A673 (cell line): ENCODE measurements around the gene LHFPL2. TPM values are rescaled to one million over a fixed set of nuclear protein-coding genes. Genes with fewer than 3 reads are reported as not detected.

Experiments
- BruUV-seq: library from RNA; stranded (reverse); fragments of 400-500 nt; replicated peaks from 2 replicates; lab custom pipeline; 2021; lab: Mats Ljungman, UMichigan
- CTCF ChIA-PET: fragments of 300-600 bp; sonication (Branson Sonifier 250); formaldehyde crosslinking; loops from one replicate; lab custom pipeline; 2022; ENCODE audit warnings: antibody characterized with exemption; lab: Charles Lee
- POLR2A ChIA-PET: fragments of 300-600 bp; sonication (Branson Sonifier 250); formaldehyde crosslinking; loops from one replicate; lab custom pipeline; 2022; ENCODE audit warnings: antibody characterized with exemption; ENCODE audit not compliant: low non-redundant PET; lab: Charles Lee
- DNase-seq: peaks from one replicate; pipeline ENCODE4 v3.0.0-alpha.2; 2015; ENCODE audit warnings: low spot score
- H3K27ac ChIP-seq: fragments of 200-600 bp; sonication (generic); 2 replicates; pipeline ENCODE4 v1.5.1; 2016; ENCODE audit warnings: mixed run types, low read depth, mild to moderate bottlenecking, mixed read lengths, antibody characterized with exemption, low read length; ENCODE audit not compliant: poor library complexity, severe bottlenecking
- H3K27me3 ChIP-seq: fragments of 200-600 bp; sonication (generic); replicated peaks from 2 replicates; pipeline ENCODE4 v1.6.1; 2017; ENCODE audit warnings: mixed run types, low read depth, mild to moderate bottlenecking, mixed read lengths, antibody characterized with exemption, low read length; ENCODE audit not compliant: insufficient read depth, poor library complexity
- H3K36me3 ChIP-seq: fragments of 200-600 bp; sonication (generic); 2 replicates; pipeline ENCODE4 v1.6.1; 2016; ENCODE audit warnings: mixed run types, mild to moderate bottlenecking, mixed read lengths, antibody characterized with exemption, low read length; ENCODE audit not compliant: insufficient read depth, poor library complexity, severe bottlenecking
- H3K4me1 ChIP-seq: fragments of 200-600 bp; sonication (generic); 2 replicates; pipeline ENCODE4 v1.6.1; 2017; ENCODE audit warnings: mixed run types, mild to moderate bottlenecking, mixed read lengths, antibody characterized with exemption, low read length; ENCODE audit not compliant: insufficient read depth, poor library complexity, severe bottlenecking
- H3K4me3 ChIP-seq: fragments of 200-600 bp; sonication (generic); 2 replicates; pipeline ENCODE4 v1.5.1; 2016; ENCODE audit warnings: low read depth, mixed run types, mild to moderate bottlenecking, mixed read lengths, low read length; ENCODE audit not compliant: poor library complexity, severe bottlenecking
- H3K9me3 ChIP-seq: fragments of 200-600 bp; sonication (generic); 2 replicates; pipeline ENCODE4 v1.6.1; 2016; ENCODE audit warnings: mixed run types, low read depth, mild to moderate bottlenecking, mixed read lengths, antibody characterized with exemption, low read length; ENCODE audit not compliant: poor library complexity, severe bottlenecking
- CTCF ChIP-seq: fragments of 300-800, 200-600 bp; sonication (generic); conservative IDR thresholded peaks from 2 replicates; pipeline ENCODE4 v1.5.1; 2017; ENCODE audit warnings: low read depth, mild to moderate bottlenecking, antibody characterized with exemption, low read length, moderate library complexity, mixed read lengths
- EZH2 ChIP-seq: fragments of 200-600 bp; sonication (generic); IDR thresholded peaks from 2 replicates; pipeline ENCODE4 v1.6.1; 2017; ENCODE audit warnings: borderline replicate concordance, low read depth, mild to moderate bottlenecking, mixed read lengths, antibody characterized with exemption, low read length; ENCODE audit not compliant: poor library complexity, severe bottlenecking
- intact Hi-C: fragments of 100-400 bp; cut with micrococcal nuclease; formaldehyde crosslinking; loops from one replicate; pipeline ENCODE4 v1.10.0; 2022; ENCODE audit not compliant: unreplicated experiment
- total RNA-seq: library from RNA; stranded (reverse); gene quantifications from 2 replicates; pipeline ENCODE4 v1.2.3, GENCODE V29; 2021

Gene LHFPL2
- total RNA-seq, 1 experiment from 2014 or later, result 6.2 TPM

GRCh38 chr5:78651468-78651867 lies 2.9 kb upstream of the LHFPL2 start:
- H3K4me3 ChIP-seq, result no peak overlapping the region
- H3K27ac ChIP-seq, result no peak overlapping the region
- no peaks in the 10 kb centered on the region for H3K9me3 ChIP-seq
- no peak for DNase-seq
- BruUV-seq, result no TSS peak
- no peaks in the 10 kb centered on the region for H3K27me3 ChIP-seq
- no peaks in the 10 kb centered on the region for H3K36me3 ChIP-seq
- ChIA-PET CTCF (no interaction called here), POLR2A (no interaction called here)
- intact Hi-C loops, result no loop called here
- TF ChIP-seq CTCF (no peak), EZH2 (no peak)
- H3K4me1 ChIP-seq, result peaks cover 11% of the 10 kb centered on the region

GRCh38 chr5:78650531-78650930 lies 2.0 kb upstream of the LHFPL2 start:
- no peaks in the 10 kb centered on the region for H3K27me3 ChIP-seq
- no peaks in the 10 kb centered on the region for H3K36me3 ChIP-seq
- DNase-seq, result no peak
- H3K27ac ChIP-seq, result no peak overlapping the region
- ChIA-PET CTCF (no interaction called here), POLR2A (no interaction called here)
- intact Hi-C loops, result no loop called here
- H3K4me1 ChIP-seq, result peaks cover 11% of the 10 kb centered on the region
- no peaks in the 10 kb centered on the region for H3K9me3 ChIP-seq
- BruUV-seq, result no TSS peak
- H3K4me3 ChIP-seq, result no peak overlapping the region
- TF ChIP-seq CTCF (no peak), EZH2 (no peak)

GRCh38 chr5:78649861-78650496 lies 1.4 kb upstream of the LHFPL2 start:
- DNase-seq, result no peak
- peaks cover 11% of the 10 kb centered on the region for H3K4me1 ChIP-seq
- no peak overlapping the region for H3K27ac ChIP-seq
- BruUV-seq, result no TSS peak
- no peaks in the 10 kb centered on the region for H3K9me3 ChIP-seq
- TF ChIP-seq CTCF (no peak), EZH2 (no peak)
- ChIA-PET CTCF (no interaction called here), POLR2A (no interaction called here)
- no peaks in the 10 kb centered on the region for H3K27me3 ChIP-seq
- H3K4me3 ChIP-seq, result no peak overlapping the region
- intact Hi-C loops, result no loop called here
- H3K36me3 ChIP-seq, result no peaks in the 10 kb centered on the region
